B cell (primary cell): ENCODE results near the gene EMC10.

Experiments
- CTCF ChIP-seq: fragments of 200-600 bp; IDR thresholded peaks from one replicate; pipeline ENCODE4 v1.8.0; 2022; ENCODE audit warnings: antibody characterized with exemption, mild to moderate bottlenecking
- EZH2 ChIP-seq: IDR thresholded peaks from 2 replicates; pipeline ENCODE4 v1.6.1; 2012; ENCODE audit warnings: borderline replicate concordance, low read depth, mild to moderate bottlenecking, moderate library complexity, low read length; ENCODE audit not compliant: insufficient read depth, poor library complexity, severe bottlenecking

GRCh38 chr19:50455992-50456391 is 20.3 kb upstream of the EMC10 start:
- TF ChIP-seq CTCF (no peak), EZH2 (no peak)
